Stomach (tissue), 4 donors: ENCODE measurements around the gene IQSEC1.

Source experiments
- POLR2A ChIP-seq, 4 donors: fragments of 450-650 bp; IDR thresholded peaks; one replicate each; pipeline ENCODE4 v1.6.1; 2016; ENCODE audit warnings: antibody characterized with exemption in 4 of 4, control low read depth in 2 of 4, mild to moderate bottlenecking in 1 of 4, moderate library complexity in 1 of 4
- POLR2AphosphoS5 ChIP-seq, 3 donors: sonication (generic); formaldehyde crosslinking; IDR thresholded peaks; one replicate each; pipeline ENCODE4 v1.6.1; 2016; ENCODE audit warnings: antibody characterized with exemption in 3 of 3
- TF ChIP-seq, protein P1 (sequence below), 7 experiments: fragments of 450-650 bp in 4 of 7; fragments of 200-600 bp in 3 of 7; sonication (generic) in 3 of 7; IDR thresholded peaks; one replicate each; pipeline ENCODE4 v1.5.1; 2016 to 2019; ENCODE audit warnings: antibody characterized with exemption in 7 of 7, control low read depth in 2 of 7, mild to moderate bottlenecking in 1 of 7

DNA sequence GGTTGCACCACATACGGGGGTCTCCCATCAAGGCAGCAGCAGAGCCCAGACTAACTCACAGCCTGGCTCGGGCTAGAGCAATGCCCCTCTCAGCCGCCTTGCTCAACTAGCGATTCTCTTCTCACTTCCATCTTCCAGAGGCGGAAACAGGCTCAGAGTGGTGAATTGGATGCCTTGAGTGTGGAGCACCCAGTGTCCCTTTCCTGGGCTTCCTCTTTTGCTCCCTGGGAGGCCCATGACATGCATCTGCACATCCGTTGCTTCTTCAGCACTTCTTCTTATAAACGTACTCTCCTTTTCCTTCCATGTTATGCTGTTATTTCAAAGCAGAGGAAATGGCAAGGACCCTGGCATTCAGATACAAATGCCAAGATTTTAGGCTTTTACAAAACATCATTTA, 2.1 kb upstream of the IQSEC1 start:
- TF ChIP-seq POLR2A (IDR thresholded peaks at IDR 0.05), result no peak
- TF ChIP-seq, protein P1, sequence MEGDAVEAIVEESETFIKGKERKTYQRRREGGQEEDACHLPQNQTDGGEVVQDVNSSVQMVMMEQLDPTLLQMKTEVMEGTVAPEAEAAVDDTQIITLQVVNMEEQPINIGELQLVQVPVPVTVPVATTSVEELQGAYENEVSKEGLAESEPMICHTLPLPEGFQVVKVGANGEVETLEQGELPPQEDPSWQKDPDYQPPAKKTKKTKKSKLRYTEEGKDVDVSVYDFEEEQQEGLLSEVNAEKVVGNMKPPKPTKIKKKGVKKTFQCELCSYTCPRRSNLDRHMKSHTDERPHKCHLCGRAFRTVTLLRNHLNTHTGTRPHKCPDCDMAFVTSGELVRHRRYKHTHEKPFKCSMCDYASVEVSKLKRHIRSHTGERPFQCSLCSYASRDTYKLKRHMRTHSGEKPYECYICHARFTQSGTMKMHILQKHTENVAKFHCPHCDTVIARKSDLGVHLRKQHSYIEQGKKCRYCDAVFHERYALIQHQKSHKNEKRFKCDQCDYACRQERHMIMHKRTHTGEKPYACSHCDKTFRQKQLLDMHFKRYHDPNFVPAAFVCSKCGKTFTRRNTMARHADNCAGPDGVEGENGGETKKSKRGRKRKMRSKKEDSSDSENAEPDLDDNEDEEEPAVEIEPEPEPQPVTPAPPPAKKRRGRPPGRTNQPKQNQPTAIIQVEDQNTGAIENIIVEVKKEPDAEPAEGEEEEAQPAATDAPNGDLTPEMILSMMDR (IDR thresholded peaks at IDR 0.05), result no peak
- no peak for TF ChIP-seq POLR2AphosphoS5 (IDR thresholded peaks at IDR 0.05)
